Inferior parietal cortex (tissue), 1 donor: Measurements from ENCODE around the gene ZNF366.

Experiments
- DNase-seq: peaks from one replicate; pipeline ENCODE4 v3.0.0-alpha.2; 2016; ENCODE audit errors: extremely low spot score

The ZNF366 gene

DNA sequence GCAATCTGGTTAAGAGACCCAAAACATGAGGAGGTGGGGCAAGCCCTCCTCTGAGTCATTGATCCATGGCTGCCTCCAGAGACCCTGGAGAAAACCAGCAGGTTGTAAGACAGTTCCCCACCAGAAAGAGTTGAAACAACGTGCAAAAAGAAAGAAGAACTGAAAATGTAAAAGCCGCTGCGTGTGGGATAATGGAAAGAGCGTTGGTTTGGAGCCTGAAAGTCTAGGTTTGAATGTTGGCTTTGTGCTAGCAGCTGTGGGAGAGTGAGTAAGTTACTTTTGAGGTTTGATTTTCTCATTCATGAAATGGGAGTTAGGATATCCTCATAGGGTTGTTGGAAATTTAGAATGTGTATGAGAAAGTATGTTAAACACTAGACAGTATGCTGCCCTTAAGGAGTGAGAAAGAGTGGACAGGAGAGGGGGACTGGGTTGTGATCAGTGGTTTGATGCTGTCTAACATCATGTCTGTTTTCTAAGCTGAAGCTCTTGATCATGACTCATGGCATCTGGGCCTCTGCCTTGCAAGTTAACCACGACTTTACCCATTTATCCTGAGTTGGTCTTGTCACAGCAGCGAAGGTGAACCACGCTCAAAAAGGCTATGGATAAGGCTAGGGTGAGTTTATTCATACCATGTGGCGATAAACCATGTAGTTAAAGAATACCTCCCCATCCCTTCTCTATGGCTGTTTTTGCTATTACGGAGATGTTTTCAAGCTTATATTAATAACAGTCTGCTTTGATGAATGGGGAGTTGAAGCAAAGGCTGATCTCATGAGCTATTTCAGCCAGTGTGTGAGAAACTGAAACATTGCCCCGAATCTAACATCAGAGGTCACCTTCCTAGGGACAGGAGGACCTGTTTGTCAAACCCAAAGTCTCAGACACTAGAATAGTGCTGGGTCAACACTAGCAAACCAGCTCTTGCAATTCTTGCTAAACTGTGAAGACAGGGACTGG lies 41.3 kb downstream of the ZNF366 start:
- DNase-seq, result no peak

GRCh38 chr5:72465066-72465465 lies 42.1 kb downstream of the ZNF366 start:
- no peak for DNase-seq

- DNase-seq, result no peak
Measured at GRCh38 chr5:72464071-72464470, 43.1 kb downstream of the ZNF366 start.

DNA sequence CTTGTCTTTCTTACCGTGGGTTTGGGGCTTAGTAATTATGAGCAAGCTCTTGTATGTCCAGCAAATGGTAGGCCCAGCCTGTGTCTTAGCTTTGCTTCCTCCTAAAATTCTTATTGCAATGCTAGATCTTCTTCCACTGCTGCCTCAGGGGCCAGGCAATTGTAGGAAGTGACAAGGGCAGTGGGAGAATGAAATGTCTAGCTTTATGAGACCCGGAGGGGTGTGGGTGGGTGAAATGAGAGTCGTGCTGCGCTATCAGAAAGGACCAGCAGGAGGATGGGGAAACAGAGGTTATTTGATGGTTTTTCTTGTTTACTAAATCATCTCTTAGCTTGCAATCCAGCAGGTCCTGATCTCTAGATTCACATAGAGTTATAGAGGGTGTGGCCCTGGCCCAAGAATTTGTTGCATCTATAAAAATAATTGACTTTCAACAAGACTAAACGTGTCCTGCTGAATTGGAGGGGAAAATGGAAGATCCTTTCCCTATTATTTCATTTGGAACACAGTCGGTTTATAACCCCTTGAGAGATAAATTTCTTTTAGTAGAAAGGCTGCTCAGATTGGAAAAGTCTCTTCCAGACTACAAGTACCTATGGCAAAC lies 43.7 kb downstream of the ZNF366 start:
- no peak for DNase-seq

GRCh38 chr5:72460413-72460812 lies 46.8 kb downstream of the ZNF366 start:
- DNase-seq, result no peak

DNA sequence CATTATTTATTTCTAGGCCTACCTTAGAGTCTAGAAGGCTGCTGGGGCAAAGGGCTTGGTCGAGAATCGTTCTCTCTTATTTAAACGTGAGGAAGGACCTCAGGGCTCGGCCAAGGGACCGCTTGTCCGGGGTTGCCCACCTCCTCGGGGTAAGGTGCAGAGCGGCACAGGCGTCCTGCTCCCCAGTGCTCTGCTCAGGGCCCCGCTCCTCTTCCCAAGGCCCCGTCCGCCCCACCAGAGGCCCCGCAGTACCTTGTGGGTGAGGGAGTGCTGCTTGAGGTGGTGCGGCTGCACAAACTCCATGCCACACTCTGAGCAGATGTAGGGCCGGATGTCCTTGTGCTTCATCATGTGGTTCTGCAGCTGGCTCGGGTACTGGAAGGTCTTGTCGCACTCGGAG lies 47.3 kb downstream of the ZNF366 start:
- DNase-seq, result no peak

DNA sequence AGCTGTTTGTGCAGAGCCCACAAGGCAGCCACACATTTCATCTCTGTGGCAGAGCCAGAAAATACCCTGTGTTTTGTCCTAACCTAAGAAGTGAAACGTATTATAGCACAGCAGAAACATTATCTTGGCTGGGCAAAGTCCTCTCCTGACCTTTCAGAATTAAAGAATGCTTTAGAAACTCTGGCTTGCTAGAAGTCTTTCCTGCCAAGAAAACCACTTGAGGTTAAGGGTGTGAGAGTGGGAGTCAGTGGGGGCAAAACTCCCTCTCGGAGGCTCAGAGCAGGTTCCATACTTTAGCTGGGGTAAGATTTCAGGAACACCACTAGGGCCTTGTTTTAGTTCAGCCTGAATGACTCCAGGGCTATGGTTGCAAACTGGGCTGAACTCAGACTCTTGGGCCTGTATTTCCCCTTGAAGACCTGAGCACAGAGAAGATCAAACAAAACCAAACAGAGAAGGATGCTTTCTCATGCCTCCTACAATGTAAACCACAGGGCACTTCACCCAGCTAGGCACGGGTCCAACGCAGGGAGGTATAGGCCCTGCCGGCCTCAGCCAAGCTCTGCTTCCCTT lies 48.0 kb downstream of the ZNF366 start:
- DNase-seq, result no peak

GRCh38 chr5:72458407-72458806 lies 48.8 kb downstream of the ZNF366 start:
- no peak for DNase-seq

DNA sequence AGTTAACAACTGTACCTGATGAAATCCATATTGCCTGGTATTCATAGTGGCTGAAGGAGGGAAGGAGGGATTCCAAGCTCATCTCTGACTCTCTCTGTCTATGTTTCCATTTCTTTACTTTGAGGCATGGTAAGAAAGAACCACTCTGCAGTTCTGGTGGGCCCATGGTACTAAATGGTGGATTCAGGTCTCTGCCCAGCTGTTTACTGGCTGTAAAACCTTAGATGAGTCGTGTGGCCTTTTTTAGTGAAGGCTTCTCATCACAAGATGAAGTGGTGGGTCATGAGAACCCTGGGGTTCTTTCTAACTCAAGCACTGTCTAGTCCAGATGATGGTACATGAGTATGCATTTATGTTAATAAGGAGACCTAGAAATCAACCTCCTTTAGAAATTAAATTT lies 49.7 kb downstream of the ZNF366 start:
- no peak for DNase-seq

GRCh38 chr5:72456391-72457074 lies 50.7 kb downstream of the ZNF366 start:
- no peak for DNase-seq

- DNase-seq, result no peak
Measured at GRCh38 chr5:72455476-72455875, 51.7 kb downstream of the ZNF366 start.

- DNase-seq, result no peak
Measured at GRCh38 chr5:72454996-72455395, 52.2 kb downstream of the ZNF366 start.

- no peak for DNase-seq
Measured at GRCh38 chr5:72453246-72453775, 53.9 kb downstream of the ZNF366 start.

GRCh38 chr5:72452515-72453245 lies 54.5 kb downstream of the ZNF366 start:
- no peak for DNase-seq

DNA sequence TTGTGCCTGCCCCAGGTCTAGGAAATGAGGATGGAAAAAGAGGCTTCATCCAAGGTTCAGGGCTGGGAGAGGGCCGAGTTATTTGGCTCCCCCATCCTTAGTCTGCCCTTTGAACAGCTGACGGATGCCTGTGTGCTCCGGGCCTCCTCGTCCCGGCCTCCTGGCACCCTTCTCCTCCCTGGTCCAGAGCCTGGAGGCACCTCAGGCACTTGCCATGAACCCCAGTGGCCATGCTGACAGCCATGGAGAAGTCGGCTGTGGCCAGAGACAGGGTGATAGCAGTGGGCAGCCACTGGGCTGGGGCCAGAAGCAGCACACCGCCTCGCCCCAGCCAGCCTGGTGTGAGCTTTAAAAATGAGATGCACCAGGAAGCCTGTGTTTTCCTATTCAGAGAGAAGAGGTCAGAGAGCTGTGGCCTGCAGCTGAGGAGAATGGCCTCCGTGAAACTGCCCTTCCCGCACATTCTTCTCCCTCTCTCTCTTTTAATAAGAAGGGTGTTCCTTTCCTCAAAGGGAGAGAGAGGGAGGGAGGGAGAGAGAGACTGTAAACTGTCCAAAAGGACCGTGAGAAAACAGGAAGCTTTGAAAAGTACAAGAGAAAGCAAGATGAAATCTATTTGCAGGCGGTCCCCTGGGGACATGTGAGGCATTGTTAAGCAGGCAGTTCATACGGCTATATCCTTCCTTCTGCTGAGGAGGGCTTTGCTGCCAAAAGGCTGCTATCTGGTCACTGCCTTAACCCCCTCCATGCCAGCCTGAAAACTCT lies 55.3 kb downstream of the ZNF366 start:
- DNase-seq, result no peak

DNA sequence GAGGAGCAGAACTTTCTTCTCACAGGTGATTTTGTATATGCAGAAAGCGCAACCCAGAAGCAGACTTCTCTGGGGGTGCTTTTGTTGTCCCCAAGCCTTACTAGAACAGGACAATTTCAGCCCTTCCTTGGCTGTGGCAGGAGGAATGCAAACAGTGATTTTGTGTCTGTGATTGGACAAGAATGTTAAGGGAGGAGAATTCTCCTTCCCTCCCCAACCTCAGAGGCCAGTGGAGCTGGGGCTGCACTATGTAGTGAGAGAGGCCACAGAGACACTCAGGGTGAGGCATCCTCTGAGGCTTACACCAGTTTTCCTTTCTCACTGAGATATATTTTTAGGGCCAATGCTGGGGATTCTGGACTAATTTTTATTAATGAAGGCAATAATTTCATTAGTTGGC lies 58.8 kb downstream of the ZNF366 start:
- DNase-seq, result no peak

- no peak for DNase-seq
Measured at GRCh38 chr5:72447751-72448150, 59.5 kb downstream of the ZNF366 start.

DNA sequence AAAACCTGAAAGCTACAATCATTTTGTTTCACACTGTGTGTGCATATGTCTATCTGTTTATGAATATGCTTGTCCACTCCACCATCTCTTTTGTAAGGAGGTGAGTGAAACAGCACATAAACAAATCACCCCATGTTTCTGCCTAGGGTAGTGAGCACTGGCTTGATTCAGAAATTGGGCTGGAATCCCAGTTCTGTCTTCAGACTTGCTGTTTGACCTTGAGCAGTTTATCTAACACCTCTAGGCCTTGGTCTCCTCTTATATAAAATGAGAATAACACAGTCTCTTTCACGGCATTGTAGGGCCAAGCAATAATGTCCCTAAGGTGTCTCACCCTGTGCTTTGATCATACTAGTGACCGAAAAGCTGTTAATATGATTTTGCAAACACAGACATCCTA lies 61.2 kb downstream of the ZNF366 start:
- no peak for DNase-seq

DNA sequence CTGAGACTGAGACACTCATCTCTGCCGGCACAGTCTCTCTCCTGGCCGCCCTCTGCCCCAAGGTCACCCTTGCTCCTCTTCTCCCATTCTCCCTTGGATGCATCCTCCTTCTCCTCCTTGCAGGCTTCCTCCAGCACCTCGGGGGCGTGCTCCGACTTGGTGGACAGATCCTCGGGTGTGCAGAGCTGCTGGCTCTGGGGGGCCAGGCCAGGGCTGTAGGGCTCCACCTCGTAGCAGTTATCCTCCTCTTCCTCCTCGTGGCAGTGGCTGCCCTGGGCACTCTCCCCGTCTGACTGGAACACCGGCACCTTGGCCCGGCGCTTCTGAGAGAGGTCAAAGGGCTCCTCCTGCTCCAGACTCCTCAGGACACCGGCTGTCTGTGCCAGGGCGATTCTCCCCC lies 63.3 kb downstream of the ZNF366 start:
- no peak for DNase-seq

DNA sequence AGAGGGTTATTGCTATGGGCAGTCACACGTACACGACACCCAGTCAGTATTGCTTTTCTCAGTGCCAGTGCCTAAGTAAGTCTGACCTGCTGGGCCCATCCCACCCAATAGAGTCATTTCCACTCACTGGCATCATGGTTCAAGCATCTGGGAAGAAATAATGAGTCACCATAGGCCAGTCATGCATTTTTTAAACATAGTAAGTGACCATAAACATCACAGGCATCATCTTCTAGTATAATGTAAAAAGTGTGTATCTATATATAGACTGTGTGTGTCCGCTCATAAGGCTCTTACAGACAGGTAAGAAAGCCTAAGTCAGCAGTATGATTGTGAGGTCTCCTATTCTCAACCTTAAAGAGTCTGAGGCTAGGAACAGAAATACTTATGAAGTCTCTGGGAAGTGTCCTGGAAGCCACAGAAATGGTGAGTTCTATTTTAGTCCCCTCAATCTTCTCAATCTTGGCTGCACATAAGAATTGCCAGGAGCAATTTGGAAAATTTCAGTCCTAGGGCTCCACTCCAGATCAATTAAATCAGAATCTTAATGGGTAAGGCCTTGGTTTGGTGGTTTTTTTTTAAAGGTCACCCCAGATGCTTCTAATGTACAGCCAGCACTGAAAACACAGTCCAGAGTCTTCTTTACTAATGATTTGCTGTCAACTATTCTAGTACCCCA lies 65.2 kb downstream of the ZNF366 start:
- no peak for DNase-seq
